PC-9 (cell line): Measurements from ENCODE around the gene PSTK. TPM values are rescaled to one million over a fixed set of nuclear protein-coding genes. Genes with fewer than 3 reads are reported as not detected.

Experiments used
- BruUV-seq: library from RNA; stranded (reverse); fragments of 400-500 nt; replicated peaks from 2 replicates; lab custom pipeline; 2021; lab: Mats Ljungman, UMichigan
- CTCF ChIA-PET: fragments of 300-600 bp; sonication (Branson Sonifier 250); formaldehyde crosslinking; loops from one replicate; lab custom pipeline; 2022; ENCODE audit warnings: antibody characterized with exemption; lab: Charles Lee
- POLR2A ChIA-PET: fragments of 300-600 bp; sonication (Branson Sonifier 250); formaldehyde crosslinking; loops from one replicate; lab custom pipeline; 2022; ENCODE audit warnings: antibody characterized with exemption; ENCODE audit not compliant: unreplicated experiment; lab: Charles Lee
- DNase-seq, 2 experiments: peaks; one replicate each; pipeline versions ENCODE4 v3.0.0 to v3.0.0-alpha.2; 2015 to 2022; ENCODE audit warnings: mixed read lengths in 1 of 2
- H2AFZ ChIP-seq: fragments of 200-600 bp; sonication (generic); 2 replicates; pipeline ENCODE4 v1.8.1; 2017; ENCODE audit warnings: antibody characterized with exemption
- H3F3A ChIP-seq: fragments of 200-600 bp; sonication (generic); 2 replicates; pipeline ENCODE4 v1.8.1; 2017; ENCODE audit warnings: antibody characterized with exemption, mild to moderate bottlenecking, low read depth; ENCODE audit not compliant: insufficient read depth
- H3K27ac ChIP-seq: fragments of 200-600 bp; sonication (generic); 2 replicates; pipeline ENCODE4 v1.6.1; 2016; ENCODE audit warnings: mixed run types
- H3K27me3 ChIP-seq: fragments of 200-600 bp; sonication (generic); 2 replicates; pipeline ENCODE4 v1.6.1; 2016; ENCODE audit warnings: low read depth, mixed run types; ENCODE audit not compliant: insufficient read depth
- H3K36me3 ChIP-seq: fragments of 200-600 bp; sonication (generic); 2 replicates; pipeline ENCODE4 v1.6.1; 2016; ENCODE audit warnings: low read depth, mixed run types
- H3K4me1 ChIP-seq: fragments of 200-600 bp; sonication (generic); replicated peaks from 2 replicates; pipeline ENCODE4 v1.6.1; 2016; ENCODE audit warnings: mixed run types; ENCODE audit not compliant: insufficient read depth
- H3K4me2 ChIP-seq: fragments of 200-600 bp; sonication (generic); 2 replicates; pipeline ENCODE4 v1.6.1; 2017; ENCODE audit warnings: mixed run types
- H3K4me3 ChIP-seq: fragments of 200-600 bp; sonication (generic); 2 replicates; pipeline ENCODE4 v1.6.1; 2016; ENCODE audit warnings: mixed run types
- H3K79me2 ChIP-seq: fragments of 200-600 bp; sonication (generic); 2 replicates; pipeline ENCODE4 v1.6.1; 2017; ENCODE audit warnings: low read depth, mixed run types
- H3K9me2 ChIP-seq: fragments of 200-600 bp; sonication (generic); 2 replicates; pipeline ENCODE4 v1.8.1; 2017; ENCODE audit warnings: mild to moderate bottlenecking; ENCODE audit not compliant: insufficient read depth
- H3K9me3 ChIP-seq: fragments of 200-600 bp; sonication (generic); 2 replicates; pipeline ENCODE4 v1.8.1; 2016; ENCODE audit warnings: low read depth; ENCODE audit not compliant: insufficient read depth
- H4K20me1 ChIP-seq: fragments of 200-600 bp; sonication (generic); 2 replicates; pipeline ENCODE4 v1.8.1; 2017; ENCODE audit not compliant: insufficient read depth
- EZH2 ChIP-seq: fragments of 200-600 bp; sonication (generic); IDR thresholded peaks from 2 replicates; pipeline ENCODE4 v1.8.0; 2017; ENCODE audit warnings: antibody characterized with exemption, low read depth
- intact Hi-C: fragments of 100-400 bp; cut with micrococcal nuclease; formaldehyde crosslinking; loops from one replicate; pipeline ENCODE4 v1.10.0; 2022; ENCODE audit not compliant: unreplicated experiment
- total RNA-seq: library from RNA; stranded (reverse); gene quantifications from 2 replicates; pipeline ENCODE4 v1.2.3, GENCODE V29; 2021
- TF ChIP-seq, protein P1 (sequence below): fragments of 200-600 bp; sonication (generic); conservative IDR thresholded peaks from 2 replicates; pipeline ENCODE4 v1.6.1; 2017; ENCODE audit warnings: mixed run types, antibody characterized with exemption, mild to moderate bottlenecking, moderate library complexity

PSTK gene
- total RNA-seq, 1 experiment from 2014 or later, result 3.4 TPM

- Histone ChIP-seq H3K9me2 (no peaks in the 10 kb centered on the region), H3K36me3 (no peaks in the 10 kb centered on the region), H3F3A (no peaks in the 10 kb centered on the region), H3K27ac (no peak overlapping the region), H3K9me3 (no peaks in the 10 kb centered on the region), H3K4me2 (no peak overlapping the region), H3K79me2 (peaks cover 59% of the 10 kb centered on the region), H3K4me3 (no peak overlapping the region), H3K4me1 (peaks cover 10% of the 10 kb centered on the region), H4K20me1 (peaks cover 3% of the 10 kb centered on the region; the same call in 1 of the 2 replicates), H3K27me3 (no peaks in the 10 kb centered on the region), H2AFZ (no peak overlapping the region)
- ChIA-PET CTCF (no interaction called here), POLR2A (no interaction called here)
- intact Hi-C loops, result loop anchor here (10.0 kb wide), 1 partner anchor 151 kb away; the partner anchor contains the start of gene BUB3
- no TSS peak for BruUV-seq
- DNase-seq, result no peak
- TF ChIP-seq, protein P1, sequence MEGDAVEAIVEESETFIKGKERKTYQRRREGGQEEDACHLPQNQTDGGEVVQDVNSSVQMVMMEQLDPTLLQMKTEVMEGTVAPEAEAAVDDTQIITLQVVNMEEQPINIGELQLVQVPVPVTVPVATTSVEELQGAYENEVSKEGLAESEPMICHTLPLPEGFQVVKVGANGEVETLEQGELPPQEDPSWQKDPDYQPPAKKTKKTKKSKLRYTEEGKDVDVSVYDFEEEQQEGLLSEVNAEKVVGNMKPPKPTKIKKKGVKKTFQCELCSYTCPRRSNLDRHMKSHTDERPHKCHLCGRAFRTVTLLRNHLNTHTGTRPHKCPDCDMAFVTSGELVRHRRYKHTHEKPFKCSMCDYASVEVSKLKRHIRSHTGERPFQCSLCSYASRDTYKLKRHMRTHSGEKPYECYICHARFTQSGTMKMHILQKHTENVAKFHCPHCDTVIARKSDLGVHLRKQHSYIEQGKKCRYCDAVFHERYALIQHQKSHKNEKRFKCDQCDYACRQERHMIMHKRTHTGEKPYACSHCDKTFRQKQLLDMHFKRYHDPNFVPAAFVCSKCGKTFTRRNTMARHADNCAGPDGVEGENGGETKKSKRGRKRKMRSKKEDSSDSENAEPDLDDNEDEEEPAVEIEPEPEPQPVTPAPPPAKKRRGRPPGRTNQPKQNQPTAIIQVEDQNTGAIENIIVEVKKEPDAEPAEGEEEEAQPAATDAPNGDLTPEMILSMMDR, result no peak
- TF ChIP-seq EZH2, result no peak
These were observed 24.1 kb downstream of the PSTK start for GRCh38 chr10:123004298-123004697.

GRCh38 chr10:123007558-123008354, 27.6 kb downstream of the PSTK start:
- TSS peak; percentile 35 for BruUV-seq
- Histone ChIP-seq H3K79me2 (peaks cover 52% of the 10 kb centered on the region), H3K27ac (peak overlapping the region; percentile 61), H3F3A (no peaks in the 10 kb centered on the region), H3K27me3 (no peaks in the 10 kb centered on the region), H3K9me2 (no peaks in the 10 kb centered on the region), H3K36me3 (no peaks in the 10 kb centered on the region), H3K4me3 (peak overlapping the region; percentile 89), H4K20me1 (no peaks in the 10 kb centered on the region), H3K9me3 (no peaks in the 10 kb centered on the region), H3K4me2 (peak overlapping the region; percentile 78), H2AFZ (peak overlapping the region; percentile 97), H3K4me1 (peaks cover 16% of the 10 kb centered on the region)
- DNase-seq, result peak; percentile 3 to 52
- intact Hi-C loops, result loop anchor here (1.0 to 10.0 kb wide), 3 partner anchors 26 to 147 kb away; partner anchors contain the start of genes BUB3 and C10orf88
- POLR2A ChIA-PET, result interaction anchor here (0.7 to 0.8 kb wide), 3 partner anchors 22 to 146 kb away, joined by 3 to 4 read pairs (median 4); partner anchors contain the start of gene BUB3
- CTCF ChIA-PET, result no interaction called here
- TF ChIP-seq, protein P1, result no peak
- no peak for TF ChIP-seq EZH2

- H3K9me2 ChIP-seq, result no peaks in the 10 kb centered on the region
- H3K36me3 ChIP-seq, result no peaks in the 10 kb centered on the region
- ChIA-PET POLR2A (interaction anchor here (0.8 kb wide), 1 partner anchor 146 kb away, joined by 4 read pairs; the partner anchor contains the start of gene BUB3), CTCF (no interaction called here)
- H3K27ac ChIP-seq, result peak within 1 kb of the TSS; percentile 61
- no TSS peak for BruUV-seq
- H2AFZ ChIP-seq, result peak within 1 kb of the TSS; percentile 97
- H3K4me3 ChIP-seq, result peak within 1 kb of the TSS; percentile 89
- peak within 1 kb of the TSS; percentile 82 for H3K4me2 ChIP-seq
- H3K4me1 ChIP-seq, result peaks cover 16% of the 10 kb centered on the region
- H3K9me3 ChIP-seq, result no peaks in the 10 kb centered on the region
- H3F3A ChIP-seq, result no peaks in the 10 kb centered on the region
- peaks cover 48% of the 10 kb centered on the region for H3K79me2 ChIP-seq
- H3K27me3 ChIP-seq, result no peaks in the 10 kb centered on the region
- TF ChIP-seq, protein P1, result no peak
- TF ChIP-seq EZH2, result no peak
- H4K20me1 ChIP-seq, result no peaks in the 10 kb centered on the region
- DNase-seq, result peak; percentile 84 to 85
- intact Hi-C loops, result loop anchor here (1.0 to 10.0 kb wide), 3 partner anchors 27 to 146 kb away; partner anchors contain the start of genes BUB3 and C10orf88
These were observed 28.3 kb downstream of the PSTK start, which contains the start of the genes ACADSB and IKZF5 for GRCh38 chr10:123008355-123009104. Gene ACADSB (plus strand): TSS chr10:123009006. CDS start chr10:123009030, 24 bp downstream. Gene IKZF5 (minus strand): TSS chr10:123008795. CDS start chr10:122998625, 10,170 bp downstream.
